ENCODE data around the gene KLK13.

KLK13 gene

GRCh38 chr19:51060973-51061372 is 3.9 kb downstream of the KLK13 start:
- TF ChIP-seq FOXP2 (optimal IDR thresholded peaks at IDR 0.05; ENCODE audit: borderline replicate concordance, extremely low read depth, extremely low read length, insufficient read depth) = no peak
- TF ChIP-seq POLR2AphosphoS5 (IDR thresholded peaks at IDR 0.05; ENCODE audit: low read depth, low read length) = no peak
- no peak for TF ChIP-seq TAF1 (IDR thresholded peaks at IDR 0.05; ENCODE audit: borderline replicate concordance, insufficient read depth, low read length)
- no peak for TF ChIP-seq REST (IDR thresholded peaks at IDR 0.05; ENCODE audit: insufficient read depth in 1 of 2, low read depth in 2 of 2, low read length in 2 of 2)
- no peak for TF ChIP-seq SIN3A (IDR thresholded peaks at IDR 0.05; ENCODE audit: borderline replicate concordance, insufficient read depth, low read length)

- TF ChIP-seq SIN3A (IDR thresholded peaks at IDR 0.05; ENCODE audit: borderline replicate concordance, insufficient read depth, low read length) (no peak), FOXP2 (optimal IDR thresholded peaks at IDR 0.05; ENCODE audit: borderline replicate concordance, extremely low read depth, extremely low read length, insufficient read depth) (no peak), REST (IDR thresholded peaks at IDR 0.05; ENCODE audit: insufficient read depth in 1 of 2, low read depth in 2 of 2, low read length in 2 of 2) (no peak), TAF1 (IDR thresholded peaks at IDR 0.05; ENCODE audit: borderline replicate concordance, insufficient read depth, low read length) (no peak), POLR2AphosphoS5 (IDR thresholded peaks at IDR 0.05; ENCODE audit: low read depth, low read length) (no peak)
Observed at GRCh38 chr19:51060336-51060735, 4.6 kb downstream of the KLK13 start.

GRCh38 chr19:51059715-51060114 is 5.2 kb downstream of the KLK13 start:
- TF ChIP-seq FOXP2 (optimal IDR thresholded peaks at IDR 0.05; ENCODE audit: borderline replicate concordance, extremely low read depth, extremely low read length, insufficient read depth) (no peak), REST (IDR thresholded peaks at IDR 0.05; ENCODE audit: insufficient read depth in 1 of 2, low read depth in 2 of 2, low read length in 2 of 2) (no peak), POLR2AphosphoS5 (IDR thresholded peaks at IDR 0.05; ENCODE audit: low read depth, low read length) (no peak), SIN3A (IDR thresholded peaks at IDR 0.05; ENCODE audit: borderline replicate concordance, insufficient read depth, low read length) (no peak), TAF1 (IDR thresholded peaks at IDR 0.05; ENCODE audit: borderline replicate concordance, insufficient read depth, low read length) (no peak)

- TF ChIP-seq POLR2AphosphoS5 (IDR thresholded peaks at IDR 0.05; ENCODE audit: low read depth, low read length) (no peak), SIN3A (IDR thresholded peaks at IDR 0.05; ENCODE audit: borderline replicate concordance, insufficient read depth, low read length) (no peak), FOXP2 (optimal IDR thresholded peaks at IDR 0.05; ENCODE audit: borderline replicate concordance, extremely low read depth, extremely low read length, insufficient read depth) (no peak), TAF1 (IDR thresholded peaks at IDR 0.05; ENCODE audit: borderline replicate concordance, insufficient read depth, low read length) (no peak), REST (IDR thresholded peaks at IDR 0.05; ENCODE audit: insufficient read depth in 1 of 2, low read depth in 2 of 2, low read length in 2 of 2) (no peak)
Observed at GRCh38 chr19:51055866-51056265, 9.0 kb downstream of the KLK13 start.

GRCh38 chr19:51047031-51047335 is 17.9 kb downstream of the KLK13 start:
- TF ChIP-seq REST (IDR thresholded peaks at IDR 0.05; ENCODE audit: insufficient read depth in 1 of 2, low read depth in 2 of 2, low read length in 2 of 2) (no peak), TAF1 (IDR thresholded peaks at IDR 0.05; ENCODE audit: borderline replicate concordance, insufficient read depth, low read length) (no peak), POLR2AphosphoS5 (IDR thresholded peaks at IDR 0.05; ENCODE audit: low read depth, low read length) (no peak)
